Skeletal muscle cell (primary cell): ENCODE results near the gene LGI2.

Experiments used
- DNase-seq: peaks from one replicate; pipeline ENCODE4 v3.0.0-alpha.2; 2010; ENCODE audit warnings: low read depth
- H3K4me3 ChIP-seq: 2 replicates; pipeline ENCODE4 v1.5.1; 2011; ENCODE audit warnings: low read depth, mild to moderate bottlenecking, control low read depth, low read length, moderate library complexity

The LGI2 gene

DNA sequence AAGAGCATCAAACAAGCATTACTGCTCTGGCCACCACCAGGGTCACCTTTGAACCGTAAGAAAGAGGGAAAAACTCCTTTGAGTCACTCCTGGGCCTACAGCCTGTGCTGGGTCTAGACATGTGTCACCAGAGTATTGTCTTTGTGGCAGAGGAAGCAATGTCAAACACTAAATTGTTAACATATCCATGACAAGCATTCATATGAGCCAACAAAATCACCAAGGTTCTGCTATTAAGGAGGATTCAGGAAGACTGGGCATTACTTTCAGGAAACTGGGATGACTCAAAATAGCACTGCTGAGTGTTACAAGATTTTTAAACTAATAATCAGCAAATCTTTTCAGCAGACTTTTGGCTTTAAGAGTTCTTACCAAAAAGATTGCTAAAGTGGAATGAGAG is 28.1 kb downstream of the LGI2 start:
- no peak overlapping the region for H3K4me3 ChIP-seq
- no peak for DNase-seq

- DNase-seq = no peak
- no peak overlapping the region for H3K4me3 ChIP-seq
Measured at GRCh38 chr4:25001509-25001908, 29.2 kb downstream of the LGI2 start.

DNA sequence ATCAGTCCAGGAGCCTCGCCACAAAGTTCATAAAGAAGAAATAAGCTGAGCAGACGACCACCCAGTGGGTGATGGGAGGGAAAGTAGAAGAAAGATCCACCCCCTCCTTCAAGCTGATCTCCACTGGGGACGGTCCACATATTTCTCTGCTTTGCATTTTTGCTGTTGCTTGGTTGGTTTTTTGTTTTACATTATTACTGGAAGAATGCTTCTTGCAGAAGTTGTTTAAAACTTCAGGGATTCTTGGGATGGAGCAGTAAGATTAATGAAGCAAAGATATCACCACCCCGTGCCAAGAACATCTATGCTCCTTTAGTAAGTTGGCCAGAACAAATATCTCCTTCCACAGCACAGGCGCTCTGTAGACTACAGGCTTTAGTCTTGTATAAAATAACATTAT is 30.1 kb downstream of the LGI2 start:
- H3K4me3 ChIP-seq = no peak overlapping the region
- DNase-seq = no peak

DNA sequence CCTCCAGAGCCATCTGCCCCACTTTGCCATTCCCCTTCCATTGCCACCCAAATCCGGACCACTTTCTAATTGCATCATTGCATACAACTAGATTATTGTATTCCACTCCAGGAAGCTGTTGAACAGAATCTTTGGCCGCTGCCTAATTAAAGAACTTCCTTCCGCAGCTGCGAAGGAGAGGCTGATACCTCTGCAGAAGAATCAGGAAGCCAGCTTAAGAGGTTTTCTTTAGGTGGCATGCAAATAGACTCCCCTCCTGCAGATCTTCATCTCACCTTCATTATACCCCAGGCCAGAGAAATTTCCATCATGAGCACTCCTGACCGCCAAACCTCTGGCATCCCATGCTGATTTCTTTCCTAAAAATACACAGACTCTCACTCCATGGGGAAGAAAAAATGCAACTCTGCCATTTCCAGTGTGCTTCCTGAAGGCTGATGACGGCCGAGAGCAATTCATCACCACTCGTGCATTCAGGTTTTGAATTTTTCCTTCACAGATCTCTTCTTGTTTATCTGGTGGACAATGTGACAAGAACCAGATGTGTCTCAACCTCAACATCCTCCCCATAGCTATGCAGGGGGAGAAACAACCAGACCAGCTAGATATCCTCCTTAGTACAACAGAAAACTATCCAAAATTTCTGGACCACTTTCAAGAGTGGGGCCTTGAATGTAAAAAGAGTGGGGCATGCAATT is 31.2 kb downstream of the LGI2 start:
- H3K4me3 ChIP-seq = no peak overlapping the region
- DNase-seq = no peak

GRCh38 chr4:24995346-24995919 is 35.3 kb downstream of the LGI2 start:
- no peak for DNase-seq

DNA sequence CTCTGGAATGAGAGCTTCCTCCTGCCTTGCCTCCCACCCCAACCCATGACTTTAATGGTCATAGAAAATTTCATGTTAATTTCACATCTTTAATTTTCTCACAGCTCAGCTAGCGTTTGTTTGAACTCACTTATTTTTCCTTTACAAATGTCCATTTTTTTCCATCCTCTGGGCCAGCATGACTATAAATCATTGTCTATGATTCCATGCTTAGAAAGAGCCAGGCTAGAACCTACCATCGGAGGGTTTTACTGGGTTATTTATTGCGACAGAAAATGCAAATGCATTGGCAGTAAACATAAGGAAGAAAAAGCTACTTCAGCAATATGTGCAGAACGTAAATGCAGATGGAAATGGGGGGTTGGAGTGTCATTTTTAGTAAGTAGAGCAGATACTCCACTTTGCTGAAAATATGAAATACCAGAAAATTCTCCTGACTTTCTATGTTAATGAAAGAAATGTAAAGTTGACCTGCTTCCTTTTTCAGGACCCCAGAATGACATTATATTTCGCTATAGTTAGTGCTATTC is 37.1 kb downstream of the LGI2 start:
- DNase-seq = no peak
- no peak overlapping the region for H3K4me3 ChIP-seq

More at GRCh38 chr4:24995346-24995919, 35.3 kb downstream of the LGI2 start:
- H3K4me3 ChIP-seq = no peak overlapping the region

- no peak for DNase-seq
Measured at GRCh38 chr4:24992968-24993367, 37.8 kb downstream of the LGI2 start.

GRCh38 chr4:24991015-24991414 is 39.7 kb downstream of the LGI2 start:
- peak; percentile 24 for DNase-seq

More at GRCh38 chr4:24992968-24993367, 37.8 kb downstream of the LGI2 start:
- H3K4me3 ChIP-seq = no peak overlapping the region

DNA sequence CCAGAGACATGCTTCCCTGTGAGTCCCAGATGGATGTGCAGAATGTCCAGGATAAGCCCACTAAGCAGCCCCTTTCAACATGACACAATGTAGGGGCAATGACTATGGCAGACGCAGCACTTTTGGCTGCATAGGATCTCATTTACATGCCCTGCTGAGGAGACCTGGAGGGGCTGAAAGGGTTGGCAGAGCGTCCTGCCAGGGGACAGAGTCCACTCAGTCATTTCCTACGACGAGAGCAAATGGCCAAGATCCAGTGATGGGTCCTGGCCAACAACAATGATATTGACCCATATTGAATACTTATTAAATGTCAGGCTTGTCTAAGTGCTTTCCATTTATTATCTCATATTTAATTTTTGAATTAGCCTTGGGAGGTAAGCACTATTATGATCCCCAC is 41.4 kb downstream of the LGI2 start:
- DNase-seq = no peak
- no peak overlapping the region for H3K4me3 ChIP-seq

More at GRCh38 chr4:24991015-24991414, 39.7 kb downstream of the LGI2 start:
- H3K4me3 ChIP-seq = no peak overlapping the region

DNA sequence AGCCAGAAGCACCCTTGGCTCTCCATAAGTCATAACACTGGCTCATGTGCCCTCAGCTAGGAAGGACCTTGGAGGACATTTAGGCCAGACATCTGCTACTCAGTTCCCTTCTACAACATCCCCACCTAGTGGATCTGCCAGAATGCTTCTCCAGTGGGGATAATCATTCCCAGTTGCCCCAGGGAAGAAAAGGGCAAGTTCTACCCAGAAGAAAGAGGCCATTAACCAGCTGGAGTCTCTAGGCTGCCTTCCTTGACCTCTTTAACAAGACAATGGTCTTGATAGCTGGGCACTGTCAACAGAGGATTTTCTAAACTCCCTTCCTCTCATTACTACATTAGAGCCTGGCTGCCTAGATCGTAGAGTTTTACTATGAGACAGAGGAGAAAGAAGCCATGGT is 42.0 kb downstream of the LGI2 start:
- DNase-seq = peak; percentile 7
- no peak overlapping the region for H3K4me3 ChIP-seq

GRCh38 chr4:24984602-24985532 is 45.9 kb downstream of the LGI2 start:
- DNase-seq = no peak

DNA sequence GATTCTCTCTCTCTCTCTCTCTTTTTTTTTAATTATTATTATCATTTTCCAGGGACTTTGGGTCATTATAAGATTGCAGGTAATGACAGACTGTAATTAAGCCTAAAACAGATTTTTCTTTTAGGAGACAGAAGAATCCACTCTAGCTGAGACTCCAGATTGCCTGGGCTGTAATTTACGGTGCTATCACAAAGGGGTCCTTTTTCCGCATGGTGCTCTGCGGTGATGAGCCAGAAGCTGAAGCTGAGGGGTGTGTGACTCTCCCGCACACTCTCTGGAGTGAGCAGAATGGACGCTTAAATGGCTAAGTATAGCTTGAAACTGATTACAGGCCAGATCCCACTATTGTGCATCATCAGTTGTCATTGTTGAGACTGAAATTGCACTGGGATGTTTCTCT is 50.0 kb downstream of the LGI2 start:
- DNase-seq = no peak
- no peak overlapping the region for H3K4me3 ChIP-seq

More at GRCh38 chr4:24984602-24985532, 45.9 kb downstream of the LGI2 start:
- H3K4me3 ChIP-seq = no peak overlapping the region

GRCh38 chr4:24980064-24980690 is 50.6 kb downstream of the LGI2 start:
- DNase-seq = peak; percentile 45
- H3K4me3 ChIP-seq = peak overlapping the region; percentile 39

DNA sequence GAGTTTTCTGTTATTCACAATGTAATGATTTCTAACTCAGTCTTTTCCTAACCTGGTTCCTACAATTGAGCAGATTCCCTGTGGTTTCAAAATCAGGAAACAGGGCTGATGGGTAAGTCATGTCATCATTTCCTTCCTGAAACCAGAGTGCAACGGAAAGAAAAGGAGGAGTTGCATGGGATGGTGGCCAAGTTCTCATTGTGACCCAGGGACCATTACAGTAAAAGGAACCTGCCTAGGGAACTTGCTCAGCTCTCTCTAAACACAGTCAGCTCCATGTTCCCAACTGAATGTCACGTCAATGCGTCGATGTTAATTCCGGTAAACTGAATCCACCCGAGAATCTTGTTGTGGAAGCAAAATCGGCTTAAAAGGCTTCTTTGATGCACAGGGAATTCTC is 51.2 kb downstream of the LGI2 start:
- H3K4me3 ChIP-seq = peak overlapping the region; percentile 39
- peak; percentile 12 for DNase-seq

GRCh38 chr4:24978291-24979075 is 52.3 kb downstream of the LGI2 start:
- DNase-seq = no peak
- no peak overlapping the region for H3K4me3 ChIP-seq

DNA sequence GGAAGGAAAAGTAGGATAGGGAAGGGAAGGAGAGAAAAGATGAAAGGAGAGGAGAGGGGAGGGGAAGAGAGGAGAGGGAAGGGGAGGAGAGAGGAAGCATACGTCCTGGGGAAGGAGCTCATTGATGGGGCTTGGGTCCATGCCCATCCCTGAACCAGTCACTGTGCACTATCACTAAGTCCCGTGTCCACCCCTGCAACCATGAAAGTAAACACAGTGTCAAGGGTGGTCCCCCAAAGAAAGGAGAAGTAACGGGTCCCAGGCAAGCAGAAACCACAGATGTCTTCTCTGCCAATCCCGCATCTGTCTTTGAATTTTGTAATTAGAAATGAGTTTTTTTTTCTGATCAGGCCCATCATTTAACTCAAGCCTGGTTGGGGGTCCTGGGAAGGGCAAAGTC is 55.2 kb downstream of the LGI2 start:
- DNase-seq = no peak

GRCh38 chr4:24973747-24974601 is 56.8 kb downstream of the LGI2 start:
- H3K4me3 ChIP-seq = no peak overlapping the region
- no peak for DNase-seq

More for the DNA sequence above, 55.2 kb downstream of the LGI2 start:
- no peak overlapping the region for H3K4me3 ChIP-seq

- H3K4me3 ChIP-seq = no peak overlapping the region
- DNase-seq = no peak
Measured at GRCh38 chr4:24973404-24973746, 57.4 kb downstream of the LGI2 start.
